ENCODE results near the gene SERINC2. TPM values are rescaled to one million over a fixed set of nuclear protein-coding genes. Genes with fewer than 3 reads are reported as not detected.

The SERINC2 gene
- total RNA-seq, 1 donor from 2014 or later: 9.6 TPM

DNA sequence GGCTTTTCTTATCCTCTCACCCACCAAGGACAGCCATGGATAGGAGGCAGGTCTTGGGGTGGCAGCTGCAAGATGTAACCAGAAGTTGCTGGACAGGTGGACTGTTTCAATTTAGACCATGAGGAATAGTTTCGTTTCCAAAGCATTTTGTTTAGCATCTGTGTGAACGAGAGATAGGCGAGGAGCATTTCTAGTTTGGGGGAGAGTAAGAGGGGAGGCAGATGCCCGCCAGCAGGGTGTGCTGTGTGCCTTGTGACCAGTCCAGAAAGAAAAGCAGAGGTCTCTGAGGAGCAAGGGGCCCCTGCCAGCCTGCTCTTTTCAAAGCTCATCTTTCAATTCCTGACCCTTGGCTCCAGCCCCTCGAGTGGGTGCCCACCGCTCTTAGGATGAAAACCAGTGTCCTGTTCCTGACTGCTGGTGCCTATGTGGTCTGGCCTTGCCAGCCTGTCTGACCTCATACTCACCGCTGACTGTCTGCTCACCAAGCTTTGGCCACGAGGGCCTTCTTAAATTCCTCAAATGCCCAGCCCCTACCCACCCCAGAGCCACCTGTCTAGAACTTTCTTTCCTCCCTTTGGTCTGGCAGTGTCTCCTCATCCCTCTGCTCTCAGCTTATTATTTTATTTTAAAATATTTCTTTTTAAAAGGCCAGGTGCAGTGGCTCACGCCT lies 8.5 kb downstream of the SERINC2 start:
- Histone ChIP-seq H3K27me3 (no peaks in the 10 kb centered on the region), H4K20me1 (ENCODE audit: low read depth) (peaks cover 48% of the 10 kb centered on the region), H2AFZ (replicated peaks) (no peak overlapping the region), H3K4me2 (no peak overlapping the region), H3K36me3 (no peaks in the 10 kb centered on the region), H3K9me3 (ENCODE audit: low read depth) (no peaks in the 10 kb centered on the region), H3K9ac (no peak overlapping the region), H3K79me2 (ENCODE audit: low read depth) (peaks cover 12% of the 10 kb centered on the region), H3K4me3 (no peak overlapping the region), H3F3A (ENCODE audit: low read depth) (peaks cover 12% of the 10 kb centered on the region), H3K27ac (no peak overlapping the region), H3K4me1 (peaks cover 14% of the 10 kb centered on the region)
- TF ChIP-seq EZH2 (IDR thresholded peaks at IDR 0.05): no peak
- TF ChIP-seq, protein P1, sequence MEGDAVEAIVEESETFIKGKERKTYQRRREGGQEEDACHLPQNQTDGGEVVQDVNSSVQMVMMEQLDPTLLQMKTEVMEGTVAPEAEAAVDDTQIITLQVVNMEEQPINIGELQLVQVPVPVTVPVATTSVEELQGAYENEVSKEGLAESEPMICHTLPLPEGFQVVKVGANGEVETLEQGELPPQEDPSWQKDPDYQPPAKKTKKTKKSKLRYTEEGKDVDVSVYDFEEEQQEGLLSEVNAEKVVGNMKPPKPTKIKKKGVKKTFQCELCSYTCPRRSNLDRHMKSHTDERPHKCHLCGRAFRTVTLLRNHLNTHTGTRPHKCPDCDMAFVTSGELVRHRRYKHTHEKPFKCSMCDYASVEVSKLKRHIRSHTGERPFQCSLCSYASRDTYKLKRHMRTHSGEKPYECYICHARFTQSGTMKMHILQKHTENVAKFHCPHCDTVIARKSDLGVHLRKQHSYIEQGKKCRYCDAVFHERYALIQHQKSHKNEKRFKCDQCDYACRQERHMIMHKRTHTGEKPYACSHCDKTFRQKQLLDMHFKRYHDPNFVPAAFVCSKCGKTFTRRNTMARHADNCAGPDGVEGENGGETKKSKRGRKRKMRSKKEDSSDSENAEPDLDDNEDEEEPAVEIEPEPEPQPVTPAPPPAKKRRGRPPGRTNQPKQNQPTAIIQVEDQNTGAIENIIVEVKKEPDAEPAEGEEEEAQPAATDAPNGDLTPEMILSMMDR (IDR thresholded peaks at IDR 0.05): peak; percentile 74
- H3K4me3 Mint-ChIP-seq: no peak overlapping the region
- DNase-seq (ENCODE audit: low spot score): peak; percentile 79
- peaks cover 21% of the 10 kb centered on the region for H3K4me1 Mint-ChIP-seq
- peaks cover 4% of the 10 kb centered on the region for H3K27me3 Mint-ChIP-seq (ENCODE audit: insufficient read depth, low read depth)
- H3K9me3 Mint-ChIP-seq: no peaks in the 10 kb centered on the region
- no peaks in the 10 kb centered on the region for H3K36me3 Mint-ChIP-seq
- H3K27ac Mint-ChIP-seq: no peak overlapping the region

DNA sequence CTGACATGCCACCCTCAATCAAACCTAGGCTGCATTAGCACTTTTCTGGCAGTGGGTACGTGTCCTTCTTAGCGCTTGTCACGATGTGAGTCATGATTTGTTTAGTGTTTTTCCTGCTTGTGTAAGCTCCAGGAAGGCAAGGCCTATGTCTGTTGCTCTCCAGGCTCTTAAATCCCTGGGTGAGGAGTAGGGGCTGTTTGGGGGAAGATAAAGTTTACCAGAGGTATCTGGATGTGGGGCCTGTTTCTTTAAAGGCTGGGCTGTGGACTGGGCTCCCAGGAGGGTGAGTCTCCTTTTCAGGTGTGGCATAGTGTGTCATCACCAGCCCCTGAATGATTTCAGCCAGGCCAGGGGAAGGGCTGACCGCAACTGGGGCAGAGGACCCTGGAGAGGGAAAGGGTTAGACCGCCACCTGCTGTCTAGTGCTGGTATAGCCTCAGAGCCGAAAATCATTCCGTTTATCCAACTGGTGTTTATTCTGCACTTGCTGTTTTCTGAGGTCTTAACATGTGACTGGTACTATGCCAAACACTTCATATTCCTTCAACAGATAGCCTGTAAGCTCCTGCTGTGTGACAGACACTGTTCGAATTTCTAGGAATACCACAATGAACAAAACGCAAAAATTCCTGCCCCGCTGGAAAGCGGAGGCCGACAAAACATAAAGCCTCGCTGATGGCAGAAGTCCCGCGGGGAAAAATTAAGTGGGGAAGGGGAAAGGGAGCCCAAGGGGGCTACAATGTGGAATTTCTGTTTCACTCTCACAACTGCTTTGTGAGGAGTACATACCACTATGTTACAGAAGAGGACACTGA lies 9.7 kb downstream of the SERINC2 start:
- Histone ChIP-seq H3K4me1 (peaks cover 14% of the 10 kb centered on the region), H4K20me1 (ENCODE audit: low read depth) (peaks cover 48% of the 10 kb centered on the region), H3K4me2 (no peak overlapping the region), H3K4me3 (no peak overlapping the region), H3K79me2 (ENCODE audit: low read depth) (peaks cover 12% of the 10 kb centered on the region), H3K9ac (no peak overlapping the region), H3K27me3 (no peaks in the 10 kb centered on the region), H3K9me3 (ENCODE audit: low read depth) (no peaks in the 10 kb centered on the region), H3F3A (ENCODE audit: low read depth) (peaks cover 12% of the 10 kb centered on the region), H3K36me3 (no peaks in the 10 kb centered on the region), H2AFZ (replicated peaks) (no peak overlapping the region), H3K27ac (no peak overlapping the region)
- Mint-ChIP-seq H3K4me1 (peaks cover 11% of the 10 kb centered on the region), H3K27me3 (ENCODE audit: insufficient read depth, low read depth) (peaks cover 2% of the 10 kb centered on the region), H3K9me3 (no peaks in the 10 kb centered on the region), H3K36me3 (no peaks in the 10 kb centered on the region), H3K4me3 (no peak overlapping the region), H3K27ac (no peak overlapping the region)
- TF ChIP-seq, protein P1 (IDR thresholded peaks at IDR 0.05): peak; percentile 88
- no peak for TF ChIP-seq EZH2 (IDR thresholded peaks at IDR 0.05)
- DNase-seq (ENCODE audit: low spot score): peak; percentile 73

DNA sequence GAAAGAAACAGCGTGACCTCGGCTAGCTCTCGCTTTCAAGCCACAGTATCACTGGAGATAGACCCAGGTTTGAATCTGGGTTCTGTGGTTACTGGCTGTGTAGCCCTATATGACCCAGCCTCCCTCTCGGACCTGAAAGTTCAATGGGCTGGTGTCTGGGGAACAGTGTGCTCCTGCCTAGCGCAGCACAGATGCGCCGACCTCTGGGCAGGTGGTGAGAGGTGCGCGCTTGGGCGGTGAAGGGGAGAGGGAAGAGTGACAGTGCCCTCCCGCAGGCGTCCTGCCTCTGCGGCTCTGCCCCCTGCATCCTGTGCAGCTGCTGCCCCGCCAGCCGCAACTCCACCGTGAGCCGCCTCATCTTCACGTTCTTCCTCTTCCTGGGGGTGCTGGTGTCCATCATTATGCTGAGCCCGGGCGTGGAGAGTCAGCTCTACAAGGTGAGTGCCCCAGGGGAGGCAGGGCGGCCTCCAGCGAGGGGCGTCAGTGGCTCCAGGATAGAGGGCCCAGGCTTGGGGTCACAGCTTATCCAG lies 10.5 kb downstream of the SERINC2 start:
- Mint-ChIP-seq H3K4me3 (no peak overlapping the region), H3K9me3 (no peaks in the 10 kb centered on the region), H3K27me3 (ENCODE audit: insufficient read depth, low read depth) (no peaks in the 10 kb centered on the region), H3K4me1 (peaks cover 11% of the 10 kb centered on the region), H3K27ac (no peak overlapping the region), H3K36me3 (peaks cover under 1% of the 10 kb centered on the region)
- H3K36me3 ChIP-seq: no peaks in the 10 kb centered on the region
- H3K4me2 ChIP-seq: no peak overlapping the region
- H2AFZ ChIP-seq (replicated peaks): no peak overlapping the region
- no peak overlapping the region for H3K4me3 ChIP-seq
- peaks cover 12% of the 10 kb centered on the region for H3F3A ChIP-seq (ENCODE audit: low read depth)
- peaks cover 47% of the 10 kb centered on the region for H4K20me1 ChIP-seq (ENCODE audit: low read depth)
- peaks cover 14% of the 10 kb centered on the region for H3K4me1 ChIP-seq
- DNase-seq (ENCODE audit: low spot score): no peak
- TF ChIP-seq, protein P1 (IDR thresholded peaks at IDR 0.05): no peak
- no peak for TF ChIP-seq EZH2 (IDR thresholded peaks at IDR 0.05)
- H3K9me3 ChIP-seq (ENCODE audit: low read depth): no peaks in the 10 kb centered on the region
- no peak overlapping the region for H3K27ac ChIP-seq
- H3K79me2 ChIP-seq (ENCODE audit: low read depth): peaks cover 12% of the 10 kb centered on the region
- no peak overlapping the region for H3K9ac ChIP-seq
- no peaks in the 10 kb centered on the region for H3K27me3 ChIP-seq
